ENCODE measurements around the gene AQP6.

GRCh38 chr12:49953961-49954846 lies 18.5 kb upstream of the AQP6 start:
- TF ChIP-seq CTCF (IDR thresholded peaks at IDR 0.05) (no peak), POLR2A (IDR thresholded peaks at IDR 0.05) (no peak)
